A673 (cell line): Measurements from ENCODE around the gene ASNSD1.

Source experiments
- EZH2 ChIP-seq: fragments of 200-600 bp; sonication (generic); IDR thresholded peaks from 2 replicates; pipeline ENCODE4 v1.6.1; 2017; ENCODE audit warnings: borderline replicate concordance, low read depth, mild to moderate bottlenecking, mixed read lengths, antibody characterized with exemption, low read length; ENCODE audit not compliant: poor library complexity, severe bottlenecking
- TF ChIP-seq, protein P1 (sequence below): fragments of 300-800, 200-600 bp; sonication (generic); conservative IDR thresholded peaks from 2 replicates; pipeline ENCODE4 v1.5.1; 2017; ENCODE audit warnings: low read depth, mild to moderate bottlenecking, antibody characterized with exemption, low read length, moderate library complexity, mixed read lengths

- TF ChIP-seq, protein P1, sequence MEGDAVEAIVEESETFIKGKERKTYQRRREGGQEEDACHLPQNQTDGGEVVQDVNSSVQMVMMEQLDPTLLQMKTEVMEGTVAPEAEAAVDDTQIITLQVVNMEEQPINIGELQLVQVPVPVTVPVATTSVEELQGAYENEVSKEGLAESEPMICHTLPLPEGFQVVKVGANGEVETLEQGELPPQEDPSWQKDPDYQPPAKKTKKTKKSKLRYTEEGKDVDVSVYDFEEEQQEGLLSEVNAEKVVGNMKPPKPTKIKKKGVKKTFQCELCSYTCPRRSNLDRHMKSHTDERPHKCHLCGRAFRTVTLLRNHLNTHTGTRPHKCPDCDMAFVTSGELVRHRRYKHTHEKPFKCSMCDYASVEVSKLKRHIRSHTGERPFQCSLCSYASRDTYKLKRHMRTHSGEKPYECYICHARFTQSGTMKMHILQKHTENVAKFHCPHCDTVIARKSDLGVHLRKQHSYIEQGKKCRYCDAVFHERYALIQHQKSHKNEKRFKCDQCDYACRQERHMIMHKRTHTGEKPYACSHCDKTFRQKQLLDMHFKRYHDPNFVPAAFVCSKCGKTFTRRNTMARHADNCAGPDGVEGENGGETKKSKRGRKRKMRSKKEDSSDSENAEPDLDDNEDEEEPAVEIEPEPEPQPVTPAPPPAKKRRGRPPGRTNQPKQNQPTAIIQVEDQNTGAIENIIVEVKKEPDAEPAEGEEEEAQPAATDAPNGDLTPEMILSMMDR, result no peak
- no peak for TF ChIP-seq EZH2
Measured at GRCh38 chr2:189719571-189719970, 58.3 kb downstream of the ASNSD1 start.
